ENCODE results near the gene ADARB2. TPM values are rescaled to one million over a fixed set of nuclear protein-coding genes. Genes with fewer than 3 reads are reported as not detected.

The ADARB2 gene
- total and polyA plus RNA-seq, 2 donors (not counting 1 experiment from before 2014, with no cell fraction given): not detected

- no peak overlapping the region for H3K27ac ChIP-seq (ENCODE audit: insufficient read depth, low read length)
- peaks cover 2% of the 10 kb centered on the region for H3K9me3 ChIP-seq (ENCODE audit: control insufficient read depth, insufficient read depth, low read depth, low read length)
- no peaks in the 10 kb centered on the region for H3K27me3 ChIP-seq (ENCODE audit: control insufficient read depth, insufficient read depth, low read length)
- H3K36me3 ChIP-seq (ENCODE audit: control insufficient read depth, insufficient read depth, low read length): no peaks in the 10 kb centered on the region
- H3K4me3 ChIP-seq (replicated peaks in 1 of 4; ENCODE audit: control extremely low read depth in 1 of 4, insufficient read depth in 1 of 4, low read depth in 3 of 4, low read length in 4 of 4): no peak overlapping the region
- no peak for DNase-seq (ENCODE audit: low read depth in 2 of 2)
- no peak overlapping the region for H2AFZ ChIP-seq (ENCODE audit: low read length)
- no peaks in the 10 kb centered on the region for H4K20me1 ChIP-seq (ENCODE audit: control insufficient read depth, extremely low read depth, insufficient read depth, low read length)
- no peaks in the 10 kb centered on the region for H3K79me2 ChIP-seq (ENCODE audit: control insufficient read depth, insufficient read depth, low read length)
- no peak overlapping the region for H3K9ac ChIP-seq (ENCODE audit: insufficient read depth, low read length)
- H3K4me2 ChIP-seq (ENCODE audit: extremely low read depth, insufficient read depth, low read length): no peak overlapping the region
- TF ChIP-seq, protein P1, sequence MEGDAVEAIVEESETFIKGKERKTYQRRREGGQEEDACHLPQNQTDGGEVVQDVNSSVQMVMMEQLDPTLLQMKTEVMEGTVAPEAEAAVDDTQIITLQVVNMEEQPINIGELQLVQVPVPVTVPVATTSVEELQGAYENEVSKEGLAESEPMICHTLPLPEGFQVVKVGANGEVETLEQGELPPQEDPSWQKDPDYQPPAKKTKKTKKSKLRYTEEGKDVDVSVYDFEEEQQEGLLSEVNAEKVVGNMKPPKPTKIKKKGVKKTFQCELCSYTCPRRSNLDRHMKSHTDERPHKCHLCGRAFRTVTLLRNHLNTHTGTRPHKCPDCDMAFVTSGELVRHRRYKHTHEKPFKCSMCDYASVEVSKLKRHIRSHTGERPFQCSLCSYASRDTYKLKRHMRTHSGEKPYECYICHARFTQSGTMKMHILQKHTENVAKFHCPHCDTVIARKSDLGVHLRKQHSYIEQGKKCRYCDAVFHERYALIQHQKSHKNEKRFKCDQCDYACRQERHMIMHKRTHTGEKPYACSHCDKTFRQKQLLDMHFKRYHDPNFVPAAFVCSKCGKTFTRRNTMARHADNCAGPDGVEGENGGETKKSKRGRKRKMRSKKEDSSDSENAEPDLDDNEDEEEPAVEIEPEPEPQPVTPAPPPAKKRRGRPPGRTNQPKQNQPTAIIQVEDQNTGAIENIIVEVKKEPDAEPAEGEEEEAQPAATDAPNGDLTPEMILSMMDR (conservative IDR thresholded peaks at IDR 0.05 in 1 of 2, IDR thresholded peaks at IDR 0.05 in 1 of 2; ENCODE audit: low read depth in 1 of 2, low read length in 2 of 2): no peak
- TF ChIP-seq EZH2 (IDR thresholded peaks at IDR 0.05; ENCODE audit: low read length, missing control alignments): no peak
- H3K4me1 ChIP-seq (ENCODE audit: control insufficient read depth, extremely low read depth, insufficient read depth, low read length): no peaks in the 10 kb centered on the region
Measured at GRCh38 chr10:1635340-1635739, 102.0 kb downstream of the ADARB2 start.

GRCh38 chr10:1634239-1634638 lies 103.1 kb downstream of the ADARB2 start:
- H3K4me3 ChIP-seq (replicated peaks in 1 of 4; ENCODE audit: control extremely low read depth in 1 of 4, insufficient read depth in 1 of 4, low read depth in 3 of 4, low read length in 4 of 4): no peak overlapping the region
- H4K20me1 ChIP-seq (ENCODE audit: control insufficient read depth, extremely low read depth, insufficient read depth, low read length): no peaks in the 10 kb centered on the region
- no peak overlapping the region for H2AFZ ChIP-seq (ENCODE audit: low read length)
- no peak overlapping the region for H3K27ac ChIP-seq (ENCODE audit: insufficient read depth, low read length)
- no peaks in the 10 kb centered on the region for H3K79me2 ChIP-seq (ENCODE audit: control insufficient read depth, insufficient read depth, low read length)
- no peaks in the 10 kb centered on the region for H3K4me1 ChIP-seq (ENCODE audit: control insufficient read depth, extremely low read depth, insufficient read depth, low read length)
- peaks cover 2% of the 10 kb centered on the region for H3K9me3 ChIP-seq (ENCODE audit: control insufficient read depth, insufficient read depth, low read depth, low read length)
- no peak for DNase-seq (ENCODE audit: low read depth in 2 of 2)
- H3K27me3 ChIP-seq (ENCODE audit: control insufficient read depth, insufficient read depth, low read length): no peaks in the 10 kb centered on the region
- no peaks in the 10 kb centered on the region for H3K36me3 ChIP-seq (ENCODE audit: control insufficient read depth, insufficient read depth, low read length)
- no peak overlapping the region for H3K4me2 ChIP-seq (ENCODE audit: extremely low read depth, insufficient read depth, low read length)
- TF ChIP-seq, protein P1 (conservative IDR thresholded peaks at IDR 0.05 in 1 of 2, IDR thresholded peaks at IDR 0.05 in 1 of 2; ENCODE audit: low read depth in 1 of 2, low read length in 2 of 2): no peak
- no peak for TF ChIP-seq EZH2 (IDR thresholded peaks at IDR 0.05; ENCODE audit: low read length, missing control alignments)
- no peak overlapping the region for H3K9ac ChIP-seq (ENCODE audit: insufficient read depth, low read length)

GRCh38 chr10:1633783-1634182 lies 103.5 kb downstream of the ADARB2 start:
- H3K9me3 ChIP-seq (ENCODE audit: control insufficient read depth, insufficient read depth, low read depth, low read length): peaks cover 2% of the 10 kb centered on the region
- no peak overlapping the region for H2AFZ ChIP-seq (ENCODE audit: low read length)
- H4K20me1 ChIP-seq (ENCODE audit: control insufficient read depth, extremely low read depth, insufficient read depth, low read length): no peaks in the 10 kb centered on the region
- no peaks in the 10 kb centered on the region for H3K36me3 ChIP-seq (ENCODE audit: control insufficient read depth, insufficient read depth, low read length)
- H3K4me1 ChIP-seq (ENCODE audit: control insufficient read depth, extremely low read depth, insufficient read depth, low read length): no peaks in the 10 kb centered on the region
- DNase-seq (ENCODE audit: low read depth in 2 of 2): no peak
- H3K4me3 ChIP-seq (replicated peaks in 1 of 4; ENCODE audit: control extremely low read depth in 1 of 4, insufficient read depth in 1 of 4, low read depth in 3 of 4, low read length in 4 of 4): no peak overlapping the region
- H3K4me2 ChIP-seq (ENCODE audit: extremely low read depth, insufficient read depth, low read length): no peak overlapping the region
- no peaks in the 10 kb centered on the region for H3K79me2 ChIP-seq (ENCODE audit: control insufficient read depth, insufficient read depth, low read length)
- no peak overlapping the region for H3K27ac ChIP-seq (ENCODE audit: insufficient read depth, low read length)
- H3K27me3 ChIP-seq (ENCODE audit: control insufficient read depth, insufficient read depth, low read length): no peaks in the 10 kb centered on the region
- H3K9ac ChIP-seq (ENCODE audit: insufficient read depth, low read length): no peak overlapping the region
- TF ChIP-seq, protein P1 (conservative IDR thresholded peaks at IDR 0.05 in 1 of 2, IDR thresholded peaks at IDR 0.05 in 1 of 2; ENCODE audit: low read depth in 1 of 2, low read length in 2 of 2): no peak
- TF ChIP-seq EZH2 (IDR thresholded peaks at IDR 0.05; ENCODE audit: low read length, missing control alignments): no peak
